Inflammatory macrophage treated with lipopolysaccharide for 4 hours (primary cell): ENCODE results near the gene HDAC8.
"Not testable (repeated sequence)": the region's sequence is repeated elsewhere in the genome, so short reads cannot be mapped to it uniquely, and the experiment has no call there.

ENCODE experiments used
- DNase-seq: peaks from one replicate; pipeline ENCODE4 v3.0.0-alpha.2; 2020

The HDAC8 gene

DNA sequence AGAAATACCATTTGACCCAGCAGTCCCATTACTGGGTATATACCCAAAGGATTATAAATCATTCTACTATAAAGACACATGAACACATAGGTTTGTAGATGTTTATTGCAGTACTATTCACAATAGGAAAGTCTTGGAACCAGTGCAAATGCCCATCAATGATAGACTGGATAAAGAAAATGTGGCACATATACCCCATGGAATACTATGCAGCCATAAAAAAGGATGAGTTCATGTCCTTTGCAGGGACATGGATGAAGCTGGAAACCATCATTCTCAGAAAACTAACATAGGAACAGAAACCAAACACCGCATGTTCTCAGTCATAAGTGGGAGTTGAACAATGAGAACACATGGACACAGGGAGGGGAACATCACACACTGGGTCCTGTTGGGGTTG lies 123.6 kb downstream of the HDAC8 start:
- DNase-seq, result not testable (repeated sequence)

DNA sequence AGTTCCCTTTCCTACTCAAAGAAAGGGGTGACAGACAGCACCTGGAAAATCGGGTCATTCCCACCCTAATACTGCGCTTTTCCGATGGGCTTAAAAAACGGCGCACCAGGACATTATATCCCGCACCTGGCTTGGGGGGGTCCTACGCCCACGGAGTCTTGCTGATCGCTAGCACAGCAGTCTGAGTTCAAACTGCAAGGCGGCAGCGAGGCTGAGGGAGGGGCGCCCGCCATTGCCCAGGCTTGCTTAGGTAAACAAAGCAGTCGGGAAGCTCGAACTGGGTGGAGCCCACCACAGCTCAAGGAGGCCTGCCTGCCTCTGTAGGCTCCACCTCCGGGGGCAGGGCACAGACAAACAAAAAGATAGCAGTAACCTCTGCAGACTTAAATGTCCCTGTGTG lies 131.9 kb downstream of the HDAC8 start:
- DNase-seq, result not testable (repeated sequence)

DNA sequence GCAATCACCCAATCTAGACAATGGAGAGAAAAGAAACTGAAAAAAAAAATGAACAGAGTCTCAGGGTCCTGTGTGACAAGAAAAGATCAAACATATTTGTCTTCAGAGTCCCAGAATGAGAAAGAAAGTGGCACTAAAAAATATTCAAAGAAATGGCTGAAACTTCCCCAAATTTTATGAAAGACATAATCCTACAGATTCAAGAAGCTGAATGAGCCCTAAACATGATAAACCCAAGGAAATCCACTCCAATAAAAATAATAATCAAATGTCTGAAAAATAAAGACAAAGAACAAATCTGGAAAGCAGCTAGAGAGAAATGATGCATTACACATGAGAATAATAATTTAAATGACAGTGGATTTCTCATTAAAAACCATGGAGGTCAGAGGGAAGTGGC lies 136.6 kb downstream of the HDAC8 start:
- no peak for DNase-seq

DNA sequence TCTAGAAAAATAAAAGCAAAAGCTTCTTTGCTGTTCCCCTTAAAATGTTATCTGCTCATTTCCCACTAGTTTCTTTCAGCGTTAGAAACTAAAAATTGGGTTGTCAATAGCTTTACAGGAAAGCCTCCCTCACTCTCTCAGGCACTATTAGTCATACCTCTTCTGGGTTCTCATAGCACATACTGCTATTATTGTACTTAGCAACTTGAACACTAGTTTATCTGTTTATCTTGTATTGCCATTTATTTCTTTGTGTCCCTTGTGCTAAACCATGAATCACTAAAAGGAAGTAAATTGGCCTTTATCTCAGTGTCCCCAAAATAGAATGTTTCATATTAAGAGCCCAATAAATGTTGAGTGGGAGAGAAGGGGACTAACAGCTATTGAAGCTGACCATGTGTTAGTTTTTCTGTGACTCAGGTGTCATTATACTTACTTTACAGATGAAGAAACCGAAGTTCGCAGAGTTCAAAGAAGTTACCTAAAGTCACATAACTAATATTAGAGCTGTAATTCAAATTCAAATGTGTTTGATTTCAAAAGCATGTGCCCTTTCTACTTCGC lies 142.2 kb downstream of the HDAC8 start:
- no peak for DNase-seq

DNA sequence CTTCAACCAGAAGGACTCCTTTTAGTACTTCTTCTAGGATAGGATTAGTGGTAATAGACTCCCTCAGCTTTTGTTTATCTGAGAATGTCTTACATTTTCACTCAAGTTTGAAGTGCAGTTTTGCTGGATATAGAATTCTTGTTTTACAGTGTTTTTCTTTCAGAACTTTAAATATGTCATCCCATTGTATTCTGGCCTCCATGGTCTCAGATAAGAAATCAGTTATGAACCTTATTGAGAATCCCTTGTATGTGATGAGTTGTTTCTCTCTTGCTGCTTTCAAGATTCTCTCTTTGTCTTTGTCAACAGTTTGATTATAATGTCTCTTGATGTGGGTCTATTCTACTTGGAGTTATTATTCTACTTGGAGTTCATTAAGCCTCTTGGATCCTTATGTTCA lies 150.8 kb downstream of the HDAC8 start:
- DNase-seq, result no peak

DNA sequence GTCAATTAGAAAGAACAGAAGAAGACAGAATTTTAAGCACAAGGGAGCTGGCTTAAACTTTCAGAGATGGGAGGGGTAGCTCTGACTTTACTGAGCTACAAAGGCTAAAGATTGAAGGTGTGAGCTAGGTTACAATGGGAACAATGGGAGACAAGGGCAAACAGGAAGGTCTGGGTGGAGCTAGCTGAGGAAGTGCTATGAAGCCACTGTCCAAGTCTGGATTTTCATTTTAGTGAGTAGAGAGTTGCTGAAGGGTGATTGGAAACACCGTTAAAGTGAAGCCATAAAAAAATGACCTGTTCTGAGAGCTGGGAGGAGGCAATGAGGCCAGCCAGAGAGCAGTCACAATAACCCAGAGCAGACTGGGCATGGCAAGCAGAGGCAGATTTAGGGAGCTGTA lies 162.7 kb downstream of the HDAC8 start:
- DNase-seq, result no peak

DNA sequence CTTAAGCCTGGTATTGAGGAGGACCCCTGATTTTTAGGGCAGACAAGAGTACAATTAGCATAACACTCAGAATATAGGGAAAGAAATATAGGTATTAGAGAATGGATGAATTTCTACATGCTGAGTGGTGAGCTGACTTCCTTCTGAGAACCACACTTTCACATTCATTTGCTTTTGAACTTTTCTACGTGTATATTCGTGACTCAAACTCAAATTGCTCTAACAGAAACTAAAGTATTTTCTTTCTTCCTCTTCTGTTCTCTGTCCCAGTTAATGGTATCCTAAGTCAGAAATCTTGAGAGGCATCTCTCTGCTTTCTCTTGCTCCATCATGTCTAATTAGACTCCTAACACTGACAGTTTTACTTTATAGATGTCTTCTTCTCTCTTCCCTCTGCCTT lies 163.8 kb downstream of the HDAC8 start:
- DNase-seq, result no peak

DNA sequence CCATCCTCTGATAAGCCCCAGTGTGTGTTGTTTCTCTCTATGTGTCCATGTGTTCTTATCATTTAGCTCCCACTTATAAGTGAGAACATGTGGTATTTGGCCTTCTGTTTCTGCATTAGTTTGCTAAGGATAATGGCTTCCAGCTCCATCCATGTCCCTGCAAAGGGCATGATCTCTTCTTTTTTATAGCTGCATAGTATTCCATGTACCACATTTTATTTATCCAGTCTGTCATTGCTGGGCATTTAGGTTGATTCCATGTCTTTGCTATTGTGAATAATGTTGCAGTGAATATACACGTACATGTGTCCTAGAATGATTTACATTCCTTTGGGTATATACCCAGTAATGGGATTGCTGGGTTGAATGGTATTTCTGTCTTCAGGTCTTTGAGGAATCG lies 167.5 kb downstream of the HDAC8 start:
- not testable (repeated sequence) for DNase-seq

DNA sequence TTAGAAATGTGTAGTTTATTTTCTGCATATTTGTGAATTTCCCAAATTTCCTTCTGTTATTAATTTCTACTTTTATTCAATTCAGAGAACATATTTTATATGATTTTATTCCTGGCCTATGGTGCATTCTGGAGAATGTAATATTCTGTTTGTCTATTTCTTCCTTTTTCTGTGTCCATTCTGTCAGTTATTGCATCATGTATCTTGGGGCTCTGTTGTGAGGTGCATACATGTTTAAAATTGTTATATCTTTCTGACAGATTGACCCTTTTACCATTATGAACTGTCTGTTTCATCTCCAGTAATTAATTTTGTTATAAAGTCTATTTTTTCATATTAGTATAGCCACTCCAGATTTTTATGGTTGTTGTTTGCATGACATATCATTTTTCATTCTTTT lies 170.0 kb downstream of the HDAC8 start:
- no peak for DNase-seq

DNA sequence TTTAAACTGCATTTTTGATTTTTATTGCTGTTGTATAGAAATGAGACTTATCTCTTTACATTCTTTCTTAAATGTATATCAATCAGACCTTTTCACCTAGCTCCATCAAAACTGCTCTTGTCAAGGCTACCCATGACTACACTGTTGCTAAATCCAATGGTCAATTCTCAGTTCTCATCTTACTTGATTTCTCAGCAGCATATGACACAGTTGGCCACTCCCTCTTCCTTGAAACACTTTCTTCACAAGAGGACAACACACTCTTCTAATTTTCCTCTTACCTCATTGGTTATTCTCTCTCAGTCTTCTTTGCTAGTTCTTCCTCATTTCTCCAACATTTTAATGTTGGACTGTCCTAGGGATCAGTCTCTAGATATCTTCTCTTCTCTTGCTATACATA lies 172.8 kb downstream of the HDAC8 start:
- peak; percentile 57 for DNase-seq

DNA sequence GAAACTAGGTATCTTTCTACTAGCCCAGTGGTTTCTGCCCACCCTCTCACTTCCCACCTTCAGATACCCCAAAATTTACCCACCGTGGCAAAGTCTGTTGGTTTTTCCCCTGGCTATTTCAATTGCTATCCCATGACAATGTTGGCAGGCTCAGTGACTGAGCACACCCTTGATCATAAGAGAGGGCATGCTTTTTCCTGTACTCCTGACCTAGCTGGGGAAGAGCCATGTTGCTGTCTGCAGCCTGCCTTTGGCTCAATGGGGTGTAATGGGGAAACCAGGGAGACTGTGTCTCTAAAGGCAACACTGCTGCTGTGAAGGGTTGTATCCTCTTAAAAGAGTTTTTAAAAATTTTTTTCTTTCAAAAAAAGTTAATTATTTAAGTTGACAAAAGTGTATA lies 176.5 kb downstream of the HDAC8 start:
- DNase-seq, result no peak

DNA sequence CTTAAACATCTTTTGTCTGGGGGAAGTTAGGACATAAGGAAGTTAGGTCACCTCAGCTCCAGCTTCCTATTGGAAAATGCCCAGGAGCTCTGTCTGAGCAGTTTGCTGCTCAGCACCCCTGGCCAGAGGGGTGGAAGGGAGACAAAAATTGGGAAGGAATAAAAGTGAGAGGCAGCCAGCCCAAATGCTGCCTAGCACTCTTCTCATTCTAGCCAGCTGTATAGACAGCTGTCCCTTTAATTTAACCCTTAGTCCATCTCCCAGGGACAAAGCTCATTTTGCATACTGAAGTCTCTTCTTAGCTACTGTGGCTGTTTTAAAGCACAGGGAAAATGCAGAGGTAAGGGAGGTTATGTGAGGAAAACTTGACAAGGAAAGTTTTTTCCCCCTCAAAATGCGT lies 177.4 kb downstream of the HDAC8 start:
- peak; percentile 6 for DNase-seq

DNA sequence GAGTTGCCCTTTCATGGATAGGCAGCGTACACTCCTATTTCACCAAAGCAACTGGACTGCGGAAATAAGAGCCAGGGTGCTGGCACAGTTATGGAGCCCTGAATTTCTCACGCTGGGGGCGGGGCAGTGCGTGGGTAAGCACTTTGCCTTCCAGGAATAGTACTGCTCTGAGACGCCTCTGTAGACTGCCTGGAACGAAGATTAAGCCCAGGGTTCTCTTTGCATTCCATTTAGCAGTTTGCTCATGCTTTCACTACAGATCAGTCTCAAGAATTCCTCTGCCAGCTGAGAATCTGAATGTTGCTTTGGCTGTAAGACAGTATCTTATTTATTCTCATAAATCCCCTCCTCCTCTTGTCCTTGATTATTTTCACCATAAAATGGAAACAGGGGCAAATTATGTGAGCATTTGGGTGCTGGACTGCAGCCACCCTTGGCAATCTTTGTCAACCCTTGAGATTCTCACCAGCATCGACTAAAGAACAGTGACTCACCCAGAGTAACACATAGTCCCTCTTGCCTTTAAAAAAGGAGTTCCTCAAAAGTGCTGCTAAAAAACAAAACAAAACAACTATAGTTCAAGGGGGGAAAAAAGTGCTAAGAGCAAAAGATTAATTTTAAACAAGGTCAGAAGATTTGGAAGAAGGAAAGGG lies 178.0 kb downstream of the HDAC8 start:
- peak; percentile 54 for DNase-seq

DNA sequence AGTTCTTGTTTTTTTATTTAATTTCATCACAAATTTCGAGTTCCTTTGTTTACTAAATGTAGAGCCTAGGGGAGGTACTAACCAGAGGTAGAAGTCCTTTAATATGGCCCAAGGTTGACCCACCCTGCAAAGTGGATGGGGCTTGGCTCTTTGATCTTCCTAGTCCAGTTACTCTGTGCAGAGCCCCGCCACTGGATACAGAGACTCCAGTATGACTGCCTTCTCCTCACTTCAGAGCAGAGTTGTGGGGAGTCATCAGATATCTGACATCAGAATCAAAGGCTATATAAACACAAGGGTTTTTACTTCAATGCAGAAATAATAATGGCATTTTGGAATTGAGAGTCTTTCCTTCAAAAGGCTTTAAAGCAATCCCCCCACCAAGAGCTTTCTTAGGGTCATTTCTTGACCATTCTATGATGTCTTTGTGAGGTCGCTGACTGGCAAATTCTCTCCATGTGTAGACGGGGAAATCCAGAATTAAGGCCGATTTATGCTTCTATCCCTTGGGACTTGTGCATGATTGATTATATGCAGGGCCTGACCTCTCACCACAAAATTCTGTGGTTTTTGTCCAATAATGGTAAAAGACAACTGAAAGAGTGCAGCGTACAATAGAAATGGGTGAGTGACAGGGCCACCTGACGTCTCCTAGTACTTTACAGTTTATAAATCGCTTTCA lies 178.7 kb downstream of the HDAC8 start:
- no peak for DNase-seq

DNA sequence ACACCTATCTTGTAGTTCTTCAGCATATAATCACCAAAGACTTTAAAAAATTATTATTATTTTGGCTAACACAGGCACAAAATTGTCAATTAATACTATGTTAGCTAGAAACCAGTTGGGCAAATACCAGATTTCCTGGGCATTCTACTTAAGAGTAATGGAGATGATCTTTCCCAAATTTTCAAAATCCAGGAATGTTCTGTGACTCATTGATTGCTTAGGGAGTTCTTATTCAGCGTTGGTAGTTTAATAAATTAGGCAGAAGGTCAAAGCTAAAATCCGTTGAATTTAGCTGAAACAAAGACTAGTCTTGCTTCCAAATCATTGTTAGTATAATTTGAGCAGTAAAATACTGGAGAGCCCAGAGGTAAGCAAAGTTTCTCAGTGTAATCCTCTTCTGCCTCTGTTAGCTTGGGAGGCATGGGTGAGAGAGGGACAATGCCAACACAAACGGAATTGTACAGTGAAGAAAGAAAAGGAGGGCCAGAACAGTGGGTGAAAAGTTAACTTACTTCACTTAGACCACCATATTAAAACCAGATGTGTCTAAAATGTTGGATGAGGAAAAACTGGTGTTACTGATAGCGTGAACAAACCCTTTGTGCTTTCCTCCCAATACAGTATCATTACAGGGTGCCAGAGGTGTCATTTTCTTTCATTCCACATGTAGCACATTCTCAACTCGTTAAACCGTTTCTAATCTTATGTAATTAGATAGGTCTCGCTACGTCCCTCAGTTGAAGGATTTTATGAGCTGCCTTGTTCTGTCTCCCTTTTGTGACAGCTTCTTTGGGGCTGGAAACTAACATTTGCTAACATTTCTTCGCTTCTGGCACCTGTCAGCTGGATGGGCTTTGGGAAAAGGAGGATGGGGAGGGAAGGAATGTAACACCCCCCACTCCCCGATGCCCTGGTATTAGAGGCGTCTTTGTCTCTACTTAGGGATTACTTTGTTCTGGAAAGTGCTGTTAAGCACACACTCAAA lies 179.5 kb downstream of the HDAC8 start:
- DNase-seq, result no peak

DNA sequence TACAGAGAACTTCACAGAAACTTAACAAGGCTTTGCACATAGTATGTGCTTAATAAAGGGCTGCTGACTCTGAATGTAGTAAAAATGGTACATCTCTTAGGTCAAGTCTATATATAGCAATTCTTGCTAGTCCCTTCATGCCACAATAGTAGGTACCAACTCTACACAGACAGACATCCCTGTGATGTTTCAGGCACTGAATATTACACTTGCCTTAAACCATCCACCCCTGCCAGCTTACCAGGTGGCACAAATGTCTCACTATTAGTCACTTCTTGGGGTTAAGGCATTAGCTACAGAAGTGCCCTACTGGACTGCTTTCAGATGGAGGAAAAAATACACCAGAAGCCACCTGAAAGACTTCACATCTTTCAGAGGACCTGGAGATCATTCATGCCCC lies 180.6 kb downstream of the HDAC8 start:
- DNase-seq, result no peak

DNA sequence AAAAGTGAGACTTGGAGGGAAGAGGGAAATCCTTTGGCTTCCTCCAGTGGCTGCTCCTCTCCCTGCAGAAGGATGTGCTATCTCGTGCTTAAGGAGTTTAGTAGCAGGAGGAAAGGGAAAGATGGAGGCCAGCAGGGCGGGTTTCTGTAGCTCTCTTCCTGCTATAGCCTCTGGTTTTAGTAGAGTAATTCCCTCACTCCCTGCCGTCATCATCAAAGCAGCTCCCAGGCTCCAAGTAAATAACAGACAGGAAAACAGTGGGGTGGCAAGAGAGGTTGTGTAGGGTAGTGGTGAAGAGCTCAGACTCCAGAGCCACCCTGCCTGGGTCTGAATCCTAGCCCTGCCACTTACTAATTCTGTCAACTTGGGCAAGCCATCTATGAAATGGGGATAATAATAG lies 185.4 kb downstream of the HDAC8 start:
- DNase-seq, result no peak

DNA sequence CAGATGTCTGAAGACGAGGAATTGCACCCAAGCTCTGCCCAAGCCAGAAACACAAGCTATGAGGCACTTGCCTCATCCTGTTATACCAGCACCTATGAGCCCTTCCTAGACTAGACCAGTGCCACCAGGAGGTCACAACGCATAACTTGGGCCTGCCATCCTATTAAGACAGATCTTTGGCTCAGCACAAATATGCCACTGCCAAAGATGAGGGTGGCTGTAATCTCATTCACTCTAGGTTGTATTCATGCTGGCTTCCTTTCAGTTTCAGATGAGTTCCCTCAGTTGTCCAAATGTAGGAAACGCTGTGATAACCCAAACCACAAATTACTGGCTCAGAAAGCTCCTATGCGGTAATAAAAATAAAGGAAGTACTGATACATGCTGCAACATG lies 190.4 kb downstream of the HDAC8 start:
- DNase-seq, result peak; percentile 70

DNA sequence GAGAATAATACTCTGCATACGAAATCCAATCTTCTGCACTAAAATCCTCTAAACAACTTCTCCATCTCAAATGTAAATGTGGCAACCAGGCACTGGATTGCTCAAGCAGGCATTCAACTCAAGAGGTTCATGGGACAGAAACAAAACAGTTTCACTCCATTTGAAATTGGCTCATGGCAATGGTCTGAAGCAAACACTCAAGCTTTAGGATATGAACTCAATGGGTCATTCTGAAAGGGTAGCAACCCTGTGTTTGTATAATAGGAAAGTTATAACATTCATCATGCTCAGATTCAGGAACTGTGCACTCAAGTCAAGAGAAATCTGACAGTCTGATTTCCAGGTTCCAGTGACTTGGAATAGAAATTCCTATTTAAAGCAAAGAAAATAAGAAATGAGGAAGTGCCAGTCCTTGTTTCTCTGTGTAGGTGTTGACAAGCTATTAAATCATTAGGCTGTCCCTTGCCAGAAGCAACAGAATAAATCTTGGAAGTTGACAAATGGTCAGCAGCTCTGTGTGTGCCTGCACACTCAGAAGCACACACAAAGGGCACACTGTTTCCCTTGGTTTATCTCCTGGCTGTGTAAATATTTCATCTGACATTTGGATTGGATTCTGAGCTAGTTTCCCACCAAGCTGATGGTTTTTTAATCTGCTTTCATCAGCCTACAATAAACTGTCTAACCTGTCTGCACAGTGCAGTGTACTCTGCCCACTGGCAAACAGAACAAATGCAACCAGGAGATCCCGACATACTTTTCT lies 191.0 kb downstream of the HDAC8 start:
- DNase-seq, result peak; percentile 67

DNA sequence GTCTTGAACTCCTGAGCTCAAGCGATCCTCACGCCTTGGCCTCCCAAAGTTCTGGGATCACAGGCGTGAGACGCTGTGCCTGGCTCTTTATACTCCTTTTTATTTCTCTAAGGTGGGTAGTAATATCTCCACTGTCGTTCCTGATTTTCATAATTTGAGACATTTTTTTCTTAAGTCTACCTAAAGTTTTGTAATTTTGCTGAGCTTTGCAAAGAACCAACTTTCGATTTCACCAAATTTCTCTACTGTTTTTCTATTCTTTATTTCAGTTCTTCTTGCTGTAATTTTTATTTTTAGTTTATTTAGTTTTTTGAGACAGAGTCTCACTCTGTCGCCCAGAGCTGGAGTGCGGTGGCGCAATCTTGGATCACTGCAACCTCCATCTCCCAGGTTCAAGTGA lies 196.5 kb downstream of the HDAC8 start:
- no peak for DNase-seq

DNA sequence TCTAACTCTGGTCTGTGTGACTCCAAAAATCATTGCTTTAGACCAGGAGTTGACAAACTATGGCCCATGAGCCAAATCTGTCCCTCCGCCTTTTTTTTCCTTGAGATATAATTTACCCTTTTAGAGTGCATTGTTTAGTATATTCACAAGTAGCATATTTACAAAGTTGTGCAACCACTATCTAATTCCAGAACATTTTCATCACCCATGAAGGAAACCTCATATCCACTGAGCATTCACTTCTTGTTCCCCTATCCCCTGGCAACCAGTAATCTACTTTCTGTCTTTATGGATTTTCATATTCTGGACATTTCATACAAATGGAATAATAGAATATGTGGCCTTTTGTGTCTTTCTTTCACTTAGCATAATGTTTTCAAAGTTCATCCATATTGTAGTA lies 199.5 kb downstream of the HDAC8 start:
- no peak for DNase-seq

DNA sequence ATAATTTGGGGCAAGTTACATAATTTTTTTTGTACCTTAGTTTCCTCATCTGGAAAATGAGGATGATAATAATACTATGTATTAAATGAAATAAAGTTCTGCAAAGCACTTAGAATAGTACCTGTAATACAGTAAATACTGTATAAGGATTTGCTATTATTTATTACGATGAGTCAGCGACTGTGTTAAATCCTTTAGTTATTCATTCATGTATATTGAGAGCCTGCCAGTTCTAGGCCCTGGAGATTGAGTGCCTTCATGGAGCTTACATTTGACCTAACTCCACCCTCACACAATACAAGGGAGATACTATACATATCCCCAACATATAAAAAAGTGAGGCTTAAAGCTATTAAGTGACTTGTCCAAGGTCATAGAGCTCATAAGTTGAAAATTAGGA lies 199.9 kb downstream of the HDAC8 start:
- DNase-seq, result no peak

DNA sequence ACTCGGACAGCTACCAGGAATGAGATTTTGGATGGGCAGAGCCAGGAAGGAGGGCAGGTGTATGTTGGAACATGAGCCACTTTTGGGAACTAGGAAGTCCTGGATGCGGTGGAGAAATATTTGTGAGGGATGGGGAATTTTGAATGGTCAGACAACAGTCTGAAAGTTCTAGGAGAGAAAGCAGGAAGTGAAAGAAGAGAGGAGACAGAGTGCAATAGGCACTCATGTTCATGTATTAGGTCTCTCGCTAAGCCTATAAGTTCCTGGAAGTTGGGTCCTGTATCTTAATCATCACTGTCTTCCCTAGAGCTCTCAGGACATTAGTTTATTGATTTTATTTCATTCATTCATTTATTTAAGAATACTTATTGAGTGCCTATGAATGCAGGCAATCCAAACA lies 201.2 kb downstream of the HDAC8 start:
- no peak for DNase-seq
